Upper lobe of left lung (tissue), 6 donors: ENCODE data around the gene TTC23. TPM values are rescaled to one million over a fixed set of nuclear protein-coding genes. Genes with fewer than 3 reads are reported as not detected.
A peak's percentile ranks its signal among the peaks of the same experiment; 100 is the strongest.

Source experiments
- ATAC-seq, 2 donors: fragments of 200-7000 bp; cut with Tn5 transposase; one replicate each; pipeline ENCODE4 v1.9.1; 2022; ENCODE audit warnings: mild to moderate bottlenecking in 2 of 2, moderate library complexity in 2 of 2; ENCODE audit not compliant: low FRiP score in 2 of 2
- DNase-seq, 2 donors: peaks; one replicate each; pipeline ENCODE4 v3.0.0-alpha.2; 2019 to 2020
- H3K27ac ChIP-seq, 4 donors: fragments of 200-600 bp; sonication (generic); one replicate each; pipeline ENCODE4 v1.5.1; 2016 to 2019
- H3K27me3 ChIP-seq, 4 donors: fragments of 200-600 bp; sonication (generic); one replicate each; pipeline ENCODE4 v1.5.1; 2017 to 2019
- H3K36me3 ChIP-seq, 4 donors: fragments of 200-600 bp; sonication (generic); one replicate each; pipeline ENCODE4 v1.5.1; 2016 to 2019
- H3K4me1 ChIP-seq, 4 donors: fragments of 200-600 bp; sonication (generic); one replicate each; pipeline ENCODE4 v1.5.1; 2018 to 2019
- H3K4me3 ChIP-seq, 4 donors: fragments of 200-600 bp; sonication (generic); one replicate each; pipeline ENCODE4 v1.5.1; 2017 to 2019; ENCODE audit warnings: mild to moderate bottlenecking in 2 of 4, moderate library complexity in 1 of 4
- H3K9me3 ChIP-seq, 4 donors: fragments of 200-600 bp; sonication (generic); one replicate each; pipeline ENCODE4 v1.5.1; 2018 to 2019
- CTCF ChIP-seq, 6 experiments: fragments of 450-650 bp in 4 of 6; fragments of 200-600 bp in 2 of 6; sonication (generic) in 2 of 6; IDR thresholded peaks; one replicate each; pipeline ENCODE4 v1.5.1; 2016 to 2019; ENCODE audit warnings: antibody characterized with exemption in 6 of 6
- EP300 ChIP-seq, 4 donors: sonication (generic); formaldehyde crosslinking; IDR thresholded peaks; one replicate each; pipeline ENCODE4 v1.5.1; 2017; ENCODE audit warnings: antibody characterized with exemption in 4 of 4, control low read depth in 2 of 4
- POLR2A ChIP-seq, 4 donors: fragments of 450-650 bp; IDR thresholded peaks; one replicate each; pipeline ENCODE4 v1.5.1; 2016 to 2017; ENCODE audit warnings: antibody characterized with exemption in 4 of 4, mild to moderate bottlenecking in 2 of 4
- POLR2AphosphoS5 ChIP-seq, 2 donors: sonication (generic); formaldehyde crosslinking; IDR thresholded peaks; one replicate each; pipeline ENCODE4 v1.5.1; 2017; ENCODE audit warnings: antibody characterized with exemption in 2 of 2
- WGBS, 2 donors: methylation state at CpG; one replicate each; pipeline ENCODE4 v1.1.5; 2017 to 2018; 5-methylcytosine and 5-hydroxymethylcytosine counted together
- total RNA-seq, 6 donors: library from RNA; depleted of rRNA in 4 of 6; stranded (reverse); fragments of >200 nt in 4 of 6; gene quantifications; one replicate each; pipeline versions ENCODE4 v1.1.0 to v1.2.1, GENCODE V29; 2016 to 2021
- donor health status: DM: no; HTN: no; CAD: no; lungs with moderate emphysema.
- donor health status: DM: no; HTN: yes; CAD: no; lungs with severe emphysema.

Gene TTC23
- total RNA-seq, 6 donors from 2014 or later = 6.2 to 28.0 (median 15.3) TPM

GRCh38 chr15:99248000-99248715, 1.2 kb downstream of the TTC23 start:
- no peak for DNase-seq
- 72 to 78% methylated on average over 7 of the region's 7 CpGs for WGBS, 2 donors
- no peaks in the 10 kb centered on the region for H3K27me3 ChIP-seq

GRCh38 chr15:99247062-99247461, 2.3 kb downstream of the TTC23 start:
- Histone ChIP-seq H3K4me1 (peaks cover 2 to 23% (median 15%) of the 10 kb centered on the region in 4 donors), H3K9me3 (no peaks in the 10 kb centered on the region), H3K36me3 (no peaks in the 10 kb centered on the region), H3K27me3 (no peaks in the 10 kb centered on the region), H3K4me3 (no peak overlapping the region), H3K27ac (no peak overlapping the region)
- 74 to 79% methylated on average over 3 of the region's 3 CpGs for WGBS, 2 donors
- ATAC-seq (no peak), DNase-seq (no peak)
- TF ChIP-seq POLR2AphosphoS5 (IDR thresholded peaks at IDR 0.05) (no peak), POLR2A (IDR thresholded peaks at IDR 0.05) (no peak), EP300 (IDR thresholded peaks at IDR 0.05) (no peak), CTCF (IDR thresholded peaks at IDR 0.05) (no peak)

More at GRCh38 chr15:99248000-99248715, 1.2 kb downstream of the TTC23 start:
- Histone ChIP-seq H3K4me1 (peaks cover 9 to 29% (median 21%) of the 10 kb centered on the region in 4 donors), H3K9me3 (no peaks in the 10 kb centered on the region), H3K27ac (no peak overlapping the region), H3K36me3 (no peaks in the 10 kb centered on the region), H3K4me3 (peak overlapping the region in 3 of 4 donors; percentile 39 to 88 (median 80))
- ATAC-seq = no peak
- TF ChIP-seq POLR2AphosphoS5 (IDR thresholded peaks at IDR 0.05) (no peak), POLR2A (IDR thresholded peaks at IDR 0.05) (no peak), CTCF (IDR thresholded peaks at IDR 0.05) (no peak), EP300 (IDR thresholded peaks at IDR 0.05) (no peak)

- Histone ChIP-seq H3K9me3 (no peaks in the 10 kb centered on the region), H3K27ac (no peak overlapping the region), H3K36me3 (peaks cover 0 to 8% (median 0%) of the 10 kb centered on the region in 4 donors), H3K4me1 (peaks cover 0 to 12% (median 7%) of the 10 kb centered on the region in 4 donors), H3K27me3 (no peaks in the 10 kb centered on the region), H3K4me3 (no peak overlapping the region)
- no peak for TF ChIP-seq POLR2A (IDR thresholded peaks at IDR 0.05)
- no peak for TF ChIP-seq POLR2AphosphoS5 (IDR thresholded peaks at IDR 0.05)
- no peak for TF ChIP-seq EP300 (IDR thresholded peaks at IDR 0.05)
- no peak for TF ChIP-seq CTCF (IDR thresholded peaks at IDR 0.05)
- WGBS, 2 donors = 92 to 98% methylated on average over 4 of the region's 4 CpGs
- DNase-seq = no peak
- no peak for ATAC-seq
Observed at GRCh38 chr15:99244306-99244705, 5.1 kb downstream of the TTC23 start.

- DNase-seq = no peak
- Histone ChIP-seq H3K36me3 (peaks cover 0 to 8% (median 0%) of the 10 kb centered on the region in 4 donors), H3K27ac (no peak overlapping the region), H3K9me3 (no peaks in the 10 kb centered on the region), H3K27me3 (no peaks in the 10 kb centered on the region), H3K4me3 (no peak overlapping the region), H3K4me1 (no peaks in the 10 kb centered on the region)
- WGBS, 2 donors = 92% methylated on average over 9 of the region's 9 CpGs
- TF ChIP-seq EP300 (IDR thresholded peaks at IDR 0.05) (no peak), POLR2A (IDR thresholded peaks at IDR 0.05) (no peak), CTCF (IDR thresholded peaks at IDR 0.05) (no peak), POLR2AphosphoS5 (IDR thresholded peaks at IDR 0.05) (no peak)
- no peak for ATAC-seq
Observed at GRCh38 chr15:99241752-99242151, 7.6 kb downstream of the TTC23 start.
